CD4-positive, alpha-beta T cell treated with Interleukin-15 for 1 hour (primary cell): Measurements from ENCODE around the gene EPOP.
"Not testable (repeated sequence)": the region's sequence is repeated elsewhere in the genome, so short reads cannot be mapped to it uniquely, and the experiment has no call there.

Source experiments
- DNase-seq: peaks from one replicate; pipeline ENCODE4 v3.0.0-alpha.2; 2020

The EPOP gene

DNA sequence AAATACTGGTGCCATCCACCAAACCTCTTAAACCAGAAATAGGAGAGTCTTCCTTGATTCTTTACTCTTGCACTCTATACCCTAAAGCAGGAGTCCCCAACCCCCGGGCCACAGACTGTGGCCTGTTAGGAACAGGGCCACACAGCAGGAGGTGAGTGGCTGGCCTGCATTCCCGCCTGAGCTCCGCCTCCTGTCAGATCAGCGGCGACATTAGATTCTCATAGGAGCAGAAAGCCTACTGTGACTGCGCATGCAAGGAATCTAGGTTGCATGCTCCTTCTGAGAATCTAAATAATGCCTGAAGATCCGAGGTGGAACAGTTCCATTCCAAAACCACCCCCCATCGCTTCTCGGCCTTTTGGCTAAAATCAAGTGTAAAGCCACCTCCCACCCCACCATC lies 38.7 kb downstream of the EPOP start:
- no peak for DNase-seq

DNA sequence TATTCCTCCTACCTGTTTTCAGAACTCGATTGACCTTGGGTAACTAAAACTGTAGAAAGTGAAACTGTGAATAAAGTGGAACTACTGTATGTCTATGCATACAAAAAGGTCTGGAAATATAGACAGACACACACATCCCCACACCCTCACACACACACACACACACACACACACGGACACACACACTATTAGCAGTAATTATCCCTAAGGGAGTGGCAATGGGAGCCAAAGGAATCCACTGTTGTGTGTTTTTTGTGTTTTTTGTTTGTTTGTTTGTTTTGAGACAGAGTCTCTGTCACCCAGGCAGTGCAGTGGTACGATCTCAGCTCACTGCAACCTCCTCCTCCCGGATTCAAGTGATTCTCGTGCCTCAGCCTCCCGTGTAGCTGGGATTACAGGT lies 42.4 kb downstream of the EPOP start:
- no peak for DNase-seq

DNA sequence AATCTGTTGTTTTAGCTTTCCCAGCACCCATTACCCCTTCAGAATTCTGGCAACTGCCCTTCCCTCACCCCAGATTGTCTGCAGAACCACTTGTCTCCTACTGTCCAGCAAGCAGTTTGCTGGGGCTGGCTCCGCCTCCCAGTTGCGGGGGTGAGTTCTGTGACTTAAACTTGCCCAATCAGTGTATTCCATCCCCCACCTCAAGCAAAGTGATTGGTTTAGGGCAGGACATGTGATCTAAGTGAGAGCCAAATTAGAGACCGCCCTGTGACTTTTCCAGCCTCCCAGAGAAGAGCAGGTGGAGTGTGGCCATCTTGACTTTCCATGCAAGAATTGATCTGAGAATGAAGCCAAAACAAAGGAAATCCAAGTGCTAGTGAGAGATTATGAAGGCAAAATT lies 46.3 kb downstream of the EPOP start:
- DNase-seq = no peak

- DNase-seq = no peak
These were observed 46.8 kb downstream of the EPOP start for GRCh38 chr17:38627957-38628356.

DNA sequence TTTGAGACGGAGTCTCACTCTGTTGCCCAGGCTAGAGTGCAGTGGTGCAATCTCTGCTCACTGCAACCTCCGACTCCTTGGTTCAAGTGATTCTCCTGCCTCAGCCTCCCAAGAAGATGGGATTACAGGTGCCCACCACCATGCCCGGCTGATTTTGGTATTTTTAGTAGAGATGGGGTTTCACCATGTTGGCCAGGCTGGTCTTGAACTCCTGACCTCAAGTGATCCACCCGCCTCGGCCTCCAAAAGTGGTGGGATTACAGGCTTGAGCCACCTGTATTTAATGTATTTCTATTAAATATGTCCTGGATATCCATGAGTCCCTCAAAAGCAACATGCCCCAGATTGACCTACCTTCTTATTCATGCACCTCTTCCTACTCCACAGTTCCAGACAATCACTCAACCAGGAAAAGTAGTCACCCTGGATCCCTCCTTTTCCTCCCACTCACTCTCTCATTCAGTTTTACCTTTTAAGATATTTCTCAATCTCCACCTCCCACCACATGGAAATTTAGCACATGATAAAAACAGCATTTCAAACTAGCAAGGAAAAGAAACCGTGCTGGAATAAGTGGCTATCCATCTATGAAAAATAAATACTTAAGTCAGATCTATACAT lies 48.0 kb downstream of the EPOP start:
- not testable (repeated sequence) for DNase-seq

DNA sequence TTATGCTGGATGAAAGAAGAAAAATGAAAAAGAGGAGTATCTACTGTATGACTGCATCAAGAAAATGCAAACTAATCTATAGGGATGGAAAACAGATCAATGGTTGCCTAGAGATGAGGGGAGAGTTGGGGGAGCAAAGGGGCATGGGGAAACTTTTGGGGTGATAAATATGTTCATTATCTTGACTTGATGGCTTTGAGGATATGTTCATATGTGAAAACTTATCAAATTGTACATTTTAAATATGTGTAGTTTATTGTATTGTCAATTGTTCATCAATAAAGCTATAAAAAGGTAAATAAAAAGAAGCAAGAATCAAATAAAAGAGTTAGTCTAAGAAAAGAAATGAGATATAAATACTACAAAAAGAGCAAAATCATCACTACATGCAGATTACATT lies 49.3 kb downstream of the EPOP start:
- DNase-seq = no peak

DNA sequence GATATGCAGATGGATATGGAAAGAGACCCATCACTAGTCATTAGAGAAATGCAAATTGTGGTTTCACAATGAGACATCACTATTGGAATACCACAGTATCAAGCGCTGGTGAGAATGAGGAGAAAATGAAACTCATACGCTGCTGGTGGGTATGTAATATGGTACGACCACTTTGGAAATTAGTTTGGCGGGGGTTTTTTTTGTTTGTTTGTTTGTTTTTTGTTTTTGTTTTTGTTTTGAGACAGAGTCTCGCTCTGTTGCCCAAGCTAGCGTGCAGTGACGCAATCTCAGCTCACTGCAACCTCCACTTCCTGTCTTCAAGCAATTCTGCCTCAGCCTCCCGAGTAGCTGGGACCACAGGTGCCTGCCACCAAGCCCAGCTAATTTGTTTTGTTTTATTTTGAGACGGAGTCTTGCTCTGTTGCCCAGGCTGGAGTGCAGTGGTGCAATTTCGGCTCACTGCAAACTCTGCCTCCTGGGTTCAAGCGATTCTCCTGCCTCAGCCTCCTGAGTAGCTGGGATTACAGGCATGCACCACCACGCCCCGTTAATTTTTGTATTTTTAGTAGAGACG lies 49.9 kb downstream of the EPOP start:
- not testable (repeated sequence) for DNase-seq
